Memory B cell (primary cell): ENCODE measurements around the gene HPCA.
"Not testable (repeated sequence)": the region's sequence is repeated elsewhere in the genome, so short reads cannot be mapped to it uniquely, and the experiment has no call there.

Experiments
- ATAC-seq: fragments of 150-1000 bp; cut with Tn5 transposase; 2 replicates; pipeline ENCODE4 v1.10.0; 2021; ENCODE audit warnings: low read depth, mild to moderate bottlenecking, moderate library complexity
- DNase-seq, 2 donors: peaks; one replicate each; pipeline ENCODE4 v3.0.0; 2022; ENCODE audit warnings: low spot score in 2 of 2
- H3K27ac Mint-ChIP-seq: one replicate; pipeline ENCODE4 v1.8.0; 2022; ENCODE audit warnings: mild to moderate bottlenecking, moderate library complexity, mixed read lengths
- H3K27me3 Mint-ChIP-seq: one replicate; pipeline ENCODE4 v1.8.0; 2022; ENCODE audit warnings: mixed read lengths
- H3K36me3 Mint-ChIP-seq: one replicate; pipeline ENCODE4 v1.8.0; 2022; ENCODE audit warnings: mild to moderate bottlenecking, mixed read lengths
- H3K4me1 Mint-ChIP-seq: one replicate; pipeline ENCODE4 v1.8.0; 2022; ENCODE audit warnings: mixed read lengths
- H3K4me3 Mint-ChIP-seq: one replicate; pipeline ENCODE4 v1.8.0; 2022; ENCODE audit warnings: mild to moderate bottlenecking, moderate library complexity, mixed read lengths
- H3K9me3 Mint-ChIP-seq: one replicate; pipeline ENCODE4 v1.8.0; 2022; ENCODE audit warnings: mixed read lengths

Gene HPCA

DNA sequence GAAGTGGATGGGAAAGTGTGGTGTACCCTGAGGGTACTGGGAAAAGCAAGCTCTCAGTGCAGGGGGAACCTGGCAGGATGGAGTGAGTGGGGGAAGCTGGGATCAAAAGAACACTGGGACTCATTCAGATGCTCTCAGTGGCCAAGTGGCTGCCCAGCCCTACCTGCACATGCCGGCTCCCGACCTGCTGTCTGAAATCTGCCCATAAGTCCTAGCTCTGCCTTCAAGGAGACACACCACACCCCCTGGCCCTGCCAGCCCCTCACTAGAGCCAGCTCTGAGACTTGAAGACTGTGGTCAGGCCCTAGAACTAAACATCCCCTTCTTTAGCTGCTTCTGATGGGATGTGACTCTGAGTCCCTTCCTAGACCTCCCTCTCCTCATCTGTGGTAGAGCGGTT, 12.7 kb downstream of the HPCA start:
- Mint-ChIP-seq H3K27ac (no peak overlapping the region), H3K4me3 (no peak overlapping the region), H3K4me1 (peaks cover 5% of the 10 kb centered on the region), H3K27me3 (peaks cover 24% of the 10 kb centered on the region), H3K9me3 (no peaks in the 10 kb centered on the region), H3K36me3 (no peaks in the 10 kb centered on the region)
- DNase-seq (no peak), ATAC-seq (no peak)

- Mint-ChIP-seq H3K27me3 (peaks cover 24% of the 10 kb centered on the region), H3K4me3 (no peak overlapping the region), H3K9me3 (no peaks in the 10 kb centered on the region), H3K27ac (no peak overlapping the region), H3K36me3 (no peaks in the 10 kb centered on the region), H3K4me1 (peaks cover 5% of the 10 kb centered on the region)
- ATAC-seq = no peak
- no peak for DNase-seq
Observed at GRCh38 chr1:32899586-32900296, 13.4 kb downstream of the HPCA start.

DNA sequence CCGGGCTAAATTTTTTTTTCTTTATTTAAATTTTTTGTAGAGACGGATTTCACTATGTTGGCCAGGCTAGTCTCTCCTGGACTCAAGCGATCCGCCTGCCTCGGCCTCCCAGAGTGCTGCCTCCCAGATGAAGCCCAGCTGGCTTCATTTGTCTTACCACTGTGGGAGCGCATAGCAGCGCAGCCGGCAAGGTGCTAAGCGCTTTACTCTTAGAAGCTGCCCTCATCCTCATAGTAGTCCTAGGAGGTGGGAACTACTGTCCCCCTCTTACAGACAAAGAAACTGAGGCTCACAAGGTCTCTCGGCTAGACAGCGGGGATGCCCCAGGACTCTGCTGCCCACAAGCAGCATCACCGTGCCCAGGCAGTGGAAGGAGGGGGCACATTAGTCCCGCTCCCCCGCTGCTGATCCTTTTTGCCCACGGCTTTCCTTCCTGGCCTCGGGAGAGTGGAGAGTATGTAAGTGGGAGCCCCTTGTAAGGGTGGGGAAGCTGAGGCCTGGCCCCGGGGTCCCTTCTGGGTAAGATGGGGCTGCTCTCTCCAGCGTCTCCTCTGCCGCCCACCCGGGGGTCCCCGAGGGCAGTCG, 14.2 kb downstream of the HPCA start:
- no peaks in the 10 kb centered on the region for H3K9me3 Mint-ChIP-seq
- H3K27ac Mint-ChIP-seq = no peak overlapping the region
- no peaks in the 10 kb centered on the region for H3K36me3 Mint-ChIP-seq
- no peak for DNase-seq
- ATAC-seq = no peak
- peak overlapping the region; percentile 75 for H3K4me3 Mint-ChIP-seq
- peaks cover 5% of the 10 kb centered on the region for H3K4me1 Mint-ChIP-seq
- peaks cover 24% of the 10 kb centered on the region for H3K27me3 Mint-ChIP-seq

- Mint-ChIP-seq H3K4me1 (peaks cover 5% of the 10 kb centered on the region), H3K4me3 (peak within 1 kb of the TSS; percentile 82), H3K9me3 (no peaks in the 10 kb centered on the region), H3K36me3 (no peaks in the 10 kb centered on the region), H3K27me3 (peaks cover 23% of the 10 kb centered on the region), H3K27ac (no peak within 1 kb of the TSS)
- ATAC-seq (peak; percentile 71), DNase-seq (peak in 1 of 2 donors; percentile 34)
Observed at GRCh38 chr1:32900956-32901822, 14.9 kb downstream of the HPCA start, which contains the start of gene TMEM54. Gene TMEM54 (minus strand): TSS chr1:32901389. CDS start chr1:32901238, 151 bp downstream.

DNA sequence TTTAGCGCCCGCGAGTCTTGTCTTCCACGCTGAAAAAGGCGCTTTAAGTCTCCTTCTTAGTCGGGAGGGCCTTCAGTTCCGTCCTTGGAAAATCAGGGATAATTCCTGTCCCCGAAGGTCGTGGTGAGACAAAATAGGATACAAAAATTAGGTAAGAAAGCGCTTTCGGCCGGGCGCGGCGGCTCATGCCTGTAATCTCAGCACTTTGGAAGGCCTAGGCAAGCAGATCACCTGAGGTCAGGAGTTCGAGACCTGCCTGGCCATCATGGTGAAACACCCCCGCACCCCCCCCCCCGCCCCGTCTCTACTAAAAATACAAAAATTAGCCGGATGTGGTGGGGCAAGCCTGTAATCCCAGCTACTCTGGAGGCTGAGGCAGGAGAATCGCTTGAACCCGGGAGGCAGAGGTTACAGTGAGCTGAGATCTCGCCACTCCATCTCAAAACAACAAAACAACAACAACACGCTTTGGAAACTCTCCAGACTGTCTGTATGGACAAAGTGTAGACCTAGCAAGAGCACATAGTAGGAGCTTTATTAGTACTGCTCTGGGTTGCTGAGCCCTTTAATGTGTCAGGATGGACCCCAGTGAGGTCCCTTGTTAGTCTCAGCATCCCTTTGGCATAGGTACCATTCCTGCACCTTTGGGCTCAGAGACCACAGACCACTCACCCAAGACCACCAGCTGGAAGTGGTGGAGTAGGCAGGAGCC, 15.7 kb downstream of the HPCA start:
- Mint-ChIP-seq H3K4me3 (peak overlapping the region; percentile 82), H3K27me3 (peaks cover 23% of the 10 kb centered on the region), H3K9me3 (no peaks in the 10 kb centered on the region), H3K27ac (no peak overlapping the region), H3K4me1 (peaks cover 5% of the 10 kb centered on the region), H3K36me3 (no peaks in the 10 kb centered on the region)
- no peak for DNase-seq
- ATAC-seq = no peak

DNA sequence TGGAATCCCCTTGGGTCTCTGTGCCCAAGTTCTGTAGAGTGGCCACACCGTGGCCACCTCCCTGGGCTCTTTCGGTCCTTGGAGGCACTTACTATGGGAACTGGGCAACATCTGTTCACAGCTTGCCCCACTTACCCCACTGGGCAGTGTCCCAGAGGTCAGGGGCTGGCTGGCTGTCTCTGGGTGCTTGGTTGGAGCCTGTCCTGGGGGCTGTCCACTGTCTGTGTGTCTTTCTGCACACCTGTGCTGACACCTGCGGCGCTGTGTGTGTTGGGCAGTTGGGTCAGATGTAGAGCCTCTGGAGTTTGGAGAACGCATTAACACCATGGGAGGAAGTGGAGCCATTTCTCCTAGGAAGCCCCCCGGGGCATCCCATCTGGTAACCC, 16.2 kb downstream of the HPCA start:
- Mint-ChIP-seq H3K9me3 (no peaks in the 10 kb centered on the region), H3K4me1 (peaks cover 5% of the 10 kb centered on the region), H3K36me3 (no peaks in the 10 kb centered on the region), H3K4me3 (no peak overlapping the region), H3K27ac (no peak overlapping the region), H3K27me3 (peaks cover 23% of the 10 kb centered on the region)
- DNase-seq (no peak), ATAC-seq (no peak)

GRCh38 chr1:32903991-32904785, 17.9 kb downstream of the HPCA start:
- no peaks in the 10 kb centered on the region for H3K36me3 Mint-ChIP-seq
- H3K27me3 Mint-ChIP-seq = peaks cover 19% of the 10 kb centered on the region
- ATAC-seq (no peak), DNase-seq (no peak)
- no peak overlapping the region for H3K4me3 Mint-ChIP-seq
- H3K27ac Mint-ChIP-seq = no peak overlapping the region
- no peaks in the 10 kb centered on the region for H3K9me3 Mint-ChIP-seq
- H3K4me1 Mint-ChIP-seq = peaks cover 5% of the 10 kb centered on the region

DNA sequence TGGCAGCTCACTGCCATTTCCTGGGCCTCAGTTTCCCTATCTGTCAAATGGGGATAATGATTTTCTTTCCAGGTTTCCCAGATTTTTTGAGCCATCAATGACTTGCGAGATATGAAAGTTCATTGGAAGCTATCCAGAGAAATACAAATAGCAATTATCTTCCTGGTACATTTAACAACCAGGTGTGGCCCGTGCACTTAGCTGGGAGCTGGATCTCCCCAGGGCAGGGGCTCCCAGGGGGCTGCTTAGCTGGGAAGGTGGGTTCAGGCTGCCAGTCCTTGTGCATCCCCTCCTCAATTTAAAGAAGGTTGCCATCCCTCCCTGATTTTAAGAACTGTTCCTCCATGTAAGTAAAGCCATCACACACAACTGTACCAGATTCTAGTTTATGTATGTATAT, 18.5 kb downstream of the HPCA start:
- DNase-seq = no peak
- Mint-ChIP-seq H3K36me3 (no peaks in the 10 kb centered on the region), H3K27ac (no peak overlapping the region), H3K27me3 (peaks cover 17% of the 10 kb centered on the region), H3K4me1 (peaks cover 5% of the 10 kb centered on the region), H3K9me3 (no peaks in the 10 kb centered on the region), H3K4me3 (no peak overlapping the region)
- ATAC-seq = no peak

- not testable (repeated sequence) for H3K36me3 Mint-ChIP-seq, DNase-seq, H3K4me1 Mint-ChIP-seq, ATAC-seq, H3K27ac Mint-ChIP-seq, H3K9me3 Mint-ChIP-seq, H3K4me3 Mint-ChIP-seq
- H3K27me3 Mint-ChIP-seq = peaks cover 19% of the 10 kb centered on the region
Observed at GRCh38 chr1:32905588-32905987, 19.3 kb downstream of the HPCA start.

DNA sequence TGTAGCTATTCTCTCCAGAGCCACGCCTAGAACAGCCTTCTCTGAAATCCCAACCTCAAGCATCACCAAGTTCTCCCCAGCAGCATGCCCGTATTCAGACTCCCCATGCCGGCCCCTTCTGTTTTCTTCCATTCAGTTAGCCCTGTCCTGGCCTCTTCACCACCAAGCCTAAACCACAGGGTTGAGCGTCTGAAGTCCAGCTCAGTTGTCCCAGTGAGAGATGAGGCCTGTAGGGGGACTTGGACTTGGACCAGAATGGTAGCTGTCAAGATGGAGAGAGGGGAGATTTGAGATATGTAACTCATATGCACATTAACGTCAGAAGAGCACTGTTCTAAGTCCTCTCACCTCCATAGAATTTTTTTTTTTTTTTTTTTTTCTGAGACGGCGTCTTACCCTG, 20.4 kb downstream of the HPCA start:
- peaks cover under 1% of the 10 kb centered on the region for H3K4me1 Mint-ChIP-seq
- H3K27ac Mint-ChIP-seq = no peak overlapping the region
- H3K36me3 Mint-ChIP-seq = no peaks in the 10 kb centered on the region
- H3K27me3 Mint-ChIP-seq = peaks cover 15% of the 10 kb centered on the region
- no peak for DNase-seq
- no peaks in the 10 kb centered on the region for H3K9me3 Mint-ChIP-seq
- H3K4me3 Mint-ChIP-seq = no peak overlapping the region
- ATAC-seq = no peak

DNA sequence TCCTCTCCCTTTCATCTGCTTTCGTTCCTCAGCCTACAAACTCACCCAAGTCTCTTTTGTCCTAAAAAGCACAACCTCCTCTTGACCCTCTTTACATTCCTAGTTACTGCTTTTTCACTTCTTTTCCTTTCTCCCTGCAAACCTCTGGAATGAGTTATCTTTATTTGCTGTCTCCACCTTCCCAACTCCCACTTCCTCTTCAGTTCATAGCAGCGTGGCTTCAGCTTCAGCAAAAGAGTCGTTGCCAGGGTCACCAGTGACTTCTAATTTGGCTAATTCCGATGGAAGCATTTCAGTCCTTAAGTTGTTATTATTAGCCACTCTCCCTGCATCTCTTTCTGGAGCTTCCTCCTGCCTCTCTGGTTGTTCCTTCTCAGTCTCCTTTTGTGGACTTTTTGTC, 21.1 kb downstream of the HPCA start:
- DNase-seq (no peak), ATAC-seq (no peak)
- peaks cover 10% of the 10 kb centered on the region for H3K27me3 Mint-ChIP-seq
- H3K4me1 Mint-ChIP-seq = no peaks in the 10 kb centered on the region
- no peaks in the 10 kb centered on the region for H3K36me3 Mint-ChIP-seq
- no peak overlapping the region for H3K4me3 Mint-ChIP-seq
- no peaks in the 10 kb centered on the region for H3K9me3 Mint-ChIP-seq
- H3K27ac Mint-ChIP-seq = no peak overlapping the region

GRCh38 chr1:32910319-32910718, 24.0 kb downstream of the HPCA start:
- Mint-ChIP-seq H3K4me3 (no peak overlapping the region), H3K27me3 (peaks cover 5% of the 10 kb centered on the region), H3K36me3 (no peaks in the 10 kb centered on the region), H3K27ac (no peak overlapping the region), H3K4me1 (no peaks in the 10 kb centered on the region), H3K9me3 (no peaks in the 10 kb centered on the region)
- DNase-seq = no peak
- ATAC-seq = no peak
